GM12874 (cell line): ENCODE results near the gene FBXL20.

Experiments used
- TF ChIP-seq, protein P1 (sequence below): IDR thresholded peaks from 2 replicates; pipeline ENCODE4 v1.5.1; 2011; ENCODE audit warnings: low read depth, mild to moderate bottlenecking, control low read depth, low read length, moderate library complexity; ENCODE audit not compliant: insufficient read depth

FBXL20 gene

GRCh38 chr17:39229274-39229913, 172.0 kb downstream of the FBXL20 start:
- TF ChIP-seq, protein P1, sequence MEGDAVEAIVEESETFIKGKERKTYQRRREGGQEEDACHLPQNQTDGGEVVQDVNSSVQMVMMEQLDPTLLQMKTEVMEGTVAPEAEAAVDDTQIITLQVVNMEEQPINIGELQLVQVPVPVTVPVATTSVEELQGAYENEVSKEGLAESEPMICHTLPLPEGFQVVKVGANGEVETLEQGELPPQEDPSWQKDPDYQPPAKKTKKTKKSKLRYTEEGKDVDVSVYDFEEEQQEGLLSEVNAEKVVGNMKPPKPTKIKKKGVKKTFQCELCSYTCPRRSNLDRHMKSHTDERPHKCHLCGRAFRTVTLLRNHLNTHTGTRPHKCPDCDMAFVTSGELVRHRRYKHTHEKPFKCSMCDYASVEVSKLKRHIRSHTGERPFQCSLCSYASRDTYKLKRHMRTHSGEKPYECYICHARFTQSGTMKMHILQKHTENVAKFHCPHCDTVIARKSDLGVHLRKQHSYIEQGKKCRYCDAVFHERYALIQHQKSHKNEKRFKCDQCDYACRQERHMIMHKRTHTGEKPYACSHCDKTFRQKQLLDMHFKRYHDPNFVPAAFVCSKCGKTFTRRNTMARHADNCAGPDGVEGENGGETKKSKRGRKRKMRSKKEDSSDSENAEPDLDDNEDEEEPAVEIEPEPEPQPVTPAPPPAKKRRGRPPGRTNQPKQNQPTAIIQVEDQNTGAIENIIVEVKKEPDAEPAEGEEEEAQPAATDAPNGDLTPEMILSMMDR, result no peak

DNA sequence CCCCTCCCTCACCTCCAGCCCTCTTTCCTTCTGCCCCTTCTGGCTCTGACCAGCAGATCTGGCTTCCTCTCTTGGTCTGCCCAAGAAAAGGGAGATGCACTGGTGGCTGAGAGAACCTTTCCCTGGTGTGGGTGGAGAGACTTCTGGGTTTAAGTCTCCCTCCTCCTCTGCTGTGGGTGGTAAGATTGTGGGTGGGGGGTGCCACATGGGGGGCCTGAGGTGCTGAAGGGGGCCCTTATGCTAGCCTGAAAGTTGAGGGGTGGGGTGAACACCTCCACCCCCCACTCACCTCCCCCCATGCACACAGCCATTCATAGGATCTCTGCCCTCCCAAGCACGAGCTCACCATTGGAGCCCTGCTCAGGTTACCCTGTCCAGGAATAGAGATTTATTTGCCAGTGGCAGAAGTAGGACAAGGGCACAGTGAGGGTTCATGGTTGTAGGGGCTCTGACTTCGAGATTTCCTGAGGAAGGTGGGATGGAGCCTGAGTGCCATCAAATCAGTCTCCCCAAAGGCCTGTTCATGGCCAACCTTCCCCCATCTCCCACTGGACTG, 174.0 kb downstream of the FBXL20 start:
- TF ChIP-seq, protein P1, result no peak

GRCh38 chr17:39225959-39226683, 175.3 kb downstream of the FBXL20 start:
- TF ChIP-seq, protein P1, result no peak

DNA sequence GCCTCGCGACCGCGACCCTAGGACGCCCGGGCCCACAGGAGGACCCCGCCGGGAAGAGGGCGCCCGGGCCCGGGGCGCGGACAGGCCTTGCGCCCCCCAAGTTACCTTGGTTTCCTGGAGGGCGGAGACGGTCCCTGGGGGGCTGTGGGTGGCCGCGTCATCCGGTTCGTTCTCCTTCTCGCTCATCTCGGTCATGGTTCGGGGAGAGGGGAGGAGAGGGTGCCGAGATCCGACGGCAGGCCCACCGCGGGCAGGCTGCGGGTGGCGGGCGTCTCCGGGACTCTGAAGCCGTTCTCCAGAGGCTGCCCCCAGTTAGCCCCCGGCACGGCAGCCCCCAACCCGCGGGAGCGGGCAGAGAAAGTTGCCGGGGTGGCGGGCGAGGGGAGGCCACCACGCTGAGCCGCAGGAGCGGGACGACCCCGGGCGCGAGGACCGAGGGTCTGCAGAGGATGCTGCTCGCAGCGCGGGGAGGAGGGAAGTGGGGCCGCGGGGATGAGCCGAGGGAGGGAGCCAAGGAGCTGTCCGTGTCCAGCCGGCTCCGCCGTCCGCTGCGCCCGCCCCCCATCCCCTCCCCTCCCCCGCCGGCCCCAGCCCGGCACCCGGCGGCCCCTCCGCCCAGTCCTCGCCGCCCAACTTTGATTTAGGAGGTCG, 176.0 kb downstream of the FBXL20 start, which contains the start of gene STAC2:
TSS of gene STAC2 (minus strand) at position 638 of the 651 bp plus-strand sequence. CDS start at position 195, 443 bp downstream.
- TF ChIP-seq, protein P1, result no peak

GRCh38 chr17:39224778-39225307, 176.6 kb downstream of the FBXL20 start:
- TF ChIP-seq, protein P1, result no peak

GRCh38 chr17:39223907-39224777, 177.3 kb downstream of the FBXL20 start:
- TF ChIP-seq, protein P1, result no peak
